ENCODE measurements around the gene DENND1A.

The DENND1A gene

DNA sequence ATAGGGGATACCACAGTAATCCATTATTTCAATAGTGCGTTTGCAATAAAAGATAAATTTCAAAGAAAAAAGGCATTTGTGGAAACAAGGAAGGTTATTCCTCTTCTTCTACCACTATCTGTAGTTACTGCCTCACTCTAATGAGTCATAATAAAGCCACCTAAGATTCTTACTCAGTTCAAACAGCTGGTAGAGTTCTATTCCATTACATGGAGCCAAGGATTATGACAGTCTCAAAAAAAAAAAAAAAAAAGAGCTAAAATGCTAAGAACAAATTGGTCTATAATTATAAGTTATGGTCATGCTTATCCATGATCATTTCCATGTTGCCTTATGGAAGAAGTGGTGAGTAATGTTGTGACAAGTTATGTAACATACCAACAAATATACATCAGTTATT, 46.3 kb downstream of the DENND1A start:
- in situ Hi-C loops (cut with HindIII; ENCODE audit: low sequenced_read_pairs) = no loop called here
- TF ChIP-seq, protein P1, sequence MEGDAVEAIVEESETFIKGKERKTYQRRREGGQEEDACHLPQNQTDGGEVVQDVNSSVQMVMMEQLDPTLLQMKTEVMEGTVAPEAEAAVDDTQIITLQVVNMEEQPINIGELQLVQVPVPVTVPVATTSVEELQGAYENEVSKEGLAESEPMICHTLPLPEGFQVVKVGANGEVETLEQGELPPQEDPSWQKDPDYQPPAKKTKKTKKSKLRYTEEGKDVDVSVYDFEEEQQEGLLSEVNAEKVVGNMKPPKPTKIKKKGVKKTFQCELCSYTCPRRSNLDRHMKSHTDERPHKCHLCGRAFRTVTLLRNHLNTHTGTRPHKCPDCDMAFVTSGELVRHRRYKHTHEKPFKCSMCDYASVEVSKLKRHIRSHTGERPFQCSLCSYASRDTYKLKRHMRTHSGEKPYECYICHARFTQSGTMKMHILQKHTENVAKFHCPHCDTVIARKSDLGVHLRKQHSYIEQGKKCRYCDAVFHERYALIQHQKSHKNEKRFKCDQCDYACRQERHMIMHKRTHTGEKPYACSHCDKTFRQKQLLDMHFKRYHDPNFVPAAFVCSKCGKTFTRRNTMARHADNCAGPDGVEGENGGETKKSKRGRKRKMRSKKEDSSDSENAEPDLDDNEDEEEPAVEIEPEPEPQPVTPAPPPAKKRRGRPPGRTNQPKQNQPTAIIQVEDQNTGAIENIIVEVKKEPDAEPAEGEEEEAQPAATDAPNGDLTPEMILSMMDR (IDR thresholded peaks at IDR 0.05; ENCODE audit: low read depth, low read length, missing control alignments) = no peak
- DNase-seq (ENCODE audit: low read depth) = no peak

DNA sequence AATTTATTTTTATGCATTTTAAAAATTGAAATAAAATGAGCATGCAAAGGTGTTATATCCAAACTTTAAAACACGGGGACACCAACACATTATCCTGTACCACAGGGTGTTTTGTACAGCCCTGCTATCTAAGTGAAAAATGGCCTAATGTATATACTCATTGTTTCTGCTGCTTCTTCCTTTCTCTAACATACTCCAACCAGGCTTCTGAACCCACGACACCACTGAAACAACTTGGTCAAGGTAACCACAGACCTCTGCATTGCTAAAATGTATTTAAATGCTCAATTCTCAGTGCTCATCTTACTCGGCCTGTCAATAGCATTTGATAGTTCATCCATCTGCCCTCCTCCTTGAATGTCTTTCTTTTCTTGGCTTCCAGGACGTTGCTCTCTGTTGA, 48.3 kb downstream of the DENND1A start:
- H3K4me3 ChIP-seq (ENCODE audit: low read depth, low read length) = no peak overlapping the region
- in situ Hi-C loops (cut with HindIII; ENCODE audit: low sequenced_read_pairs) = no loop called here
- TF ChIP-seq, protein P1 (IDR thresholded peaks at IDR 0.05; ENCODE audit: low read depth, low read length, missing control alignments) = no peak
- DNase-seq (ENCODE audit: low read depth) = no peak

More for the DNA sequence above, 46.3 kb downstream of the DENND1A start:
- no peak overlapping the region for H3K4me3 ChIP-seq (ENCODE audit: low read depth, low read length)

DNA sequence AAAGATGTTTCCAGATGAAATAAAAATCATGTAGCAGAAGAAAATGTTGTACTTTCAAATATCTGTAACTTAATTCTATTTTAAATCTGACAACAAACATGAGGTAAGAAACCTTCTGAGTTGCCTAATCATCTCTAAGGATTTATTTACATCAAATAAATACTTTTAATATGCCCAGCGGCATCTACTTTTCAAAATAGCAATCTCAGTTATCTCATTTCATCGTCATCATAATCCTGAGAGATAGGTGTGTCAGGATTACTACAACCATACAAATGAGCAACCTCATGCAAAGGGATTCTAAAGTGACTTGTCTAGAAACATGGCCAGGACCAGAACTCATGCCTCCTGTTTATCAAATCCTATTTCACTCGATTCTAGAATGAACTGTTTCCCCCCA, 49.5 kb downstream of the DENND1A start:
- TF ChIP-seq, protein P1 (IDR thresholded peaks at IDR 0.05; ENCODE audit: low read depth, low read length, missing control alignments) = no peak
- in situ Hi-C loops (cut with HindIII; ENCODE audit: low sequenced_read_pairs) = no loop called here
- no peak overlapping the region for H3K4me3 ChIP-seq (ENCODE audit: low read depth, low read length)
- DNase-seq (ENCODE audit: low read depth) = no peak

DNA sequence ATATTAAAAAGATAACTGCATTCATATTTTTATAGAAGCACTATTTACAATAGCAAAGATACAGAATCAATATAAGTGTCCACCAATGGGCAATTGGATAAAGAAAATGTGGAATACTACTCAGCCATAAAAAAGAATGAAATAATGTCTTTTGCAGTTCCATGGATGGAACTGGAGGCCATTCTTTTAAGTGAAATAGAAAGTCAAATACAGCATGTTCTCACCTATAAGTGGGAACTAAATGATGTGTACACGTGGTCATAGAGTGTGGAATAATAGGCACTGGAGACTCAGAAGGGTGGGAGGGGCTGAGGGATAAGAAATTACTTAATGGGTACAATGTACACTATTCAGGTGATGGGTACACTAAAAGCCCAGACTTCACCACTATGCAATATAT, 53.2 kb downstream of the DENND1A start:
- H3K4me3 ChIP-seq (ENCODE audit: low read depth, low read length) = no peak overlapping the region
- no peak for DNase-seq (ENCODE audit: low read depth)
- in situ Hi-C loops (cut with HindIII; ENCODE audit: low sequenced_read_pairs) = no loop called here
- TF ChIP-seq, protein P1 (IDR thresholded peaks at IDR 0.05; ENCODE audit: low read depth, low read length, missing control alignments) = no peak

DNA sequence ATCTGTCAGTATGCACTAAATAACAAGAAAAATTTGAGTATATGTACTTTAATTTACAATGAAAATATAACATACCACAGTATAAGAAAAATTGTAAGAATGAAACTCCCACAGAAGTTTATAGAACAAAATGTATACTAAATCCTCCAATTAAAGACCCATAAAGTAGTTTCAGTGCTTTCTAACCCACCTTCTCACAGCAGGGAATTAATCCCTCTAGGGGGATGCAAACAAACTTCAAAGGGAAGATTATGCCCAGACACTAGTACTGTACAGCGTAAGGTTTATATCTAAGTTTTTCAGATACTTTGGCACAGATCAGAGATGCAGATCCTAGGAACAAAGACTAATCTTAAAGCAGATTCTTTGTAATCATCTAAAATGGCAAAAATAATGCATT, 57.2 kb downstream of the DENND1A start:
- DNase-seq (ENCODE audit: low read depth) = no peak
- TF ChIP-seq, protein P1 (IDR thresholded peaks at IDR 0.05; ENCODE audit: low read depth, low read length, missing control alignments) = no peak
- in situ Hi-C loops (cut with HindIII; ENCODE audit: low sequenced_read_pairs) = no loop called here
- H3K4me3 ChIP-seq (ENCODE audit: low read depth, low read length) = no peak overlapping the region

DNA sequence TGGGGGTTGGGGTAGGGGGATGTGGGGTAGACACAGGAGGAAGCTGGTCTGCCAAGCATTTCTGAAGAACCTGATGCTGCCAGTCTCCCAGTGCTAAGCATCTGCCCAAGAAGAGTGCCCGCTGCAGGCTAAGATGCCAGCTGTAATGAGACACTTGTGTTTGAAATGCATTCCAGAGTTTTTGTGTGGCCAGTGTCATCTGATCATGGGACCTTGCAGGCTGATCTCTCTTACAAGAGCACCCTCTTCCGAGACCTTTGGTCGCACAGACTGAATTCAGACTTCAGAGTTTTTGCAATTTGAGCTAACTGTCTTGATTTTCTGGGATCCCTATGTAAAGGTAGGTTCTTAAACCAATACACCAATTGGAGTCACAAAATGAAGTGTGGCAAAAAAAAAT, 58.1 kb downstream of the DENND1A start:
- TF ChIP-seq, protein P1 (IDR thresholded peaks at IDR 0.05; ENCODE audit: low read depth, low read length, missing control alignments) = no peak
- in situ Hi-C loops (cut with HindIII; ENCODE audit: low sequenced_read_pairs) = no loop called here
- H3K4me3 ChIP-seq (ENCODE audit: low read depth, low read length) = no peak overlapping the region
- no peak for DNase-seq (ENCODE audit: low read depth)

DNA sequence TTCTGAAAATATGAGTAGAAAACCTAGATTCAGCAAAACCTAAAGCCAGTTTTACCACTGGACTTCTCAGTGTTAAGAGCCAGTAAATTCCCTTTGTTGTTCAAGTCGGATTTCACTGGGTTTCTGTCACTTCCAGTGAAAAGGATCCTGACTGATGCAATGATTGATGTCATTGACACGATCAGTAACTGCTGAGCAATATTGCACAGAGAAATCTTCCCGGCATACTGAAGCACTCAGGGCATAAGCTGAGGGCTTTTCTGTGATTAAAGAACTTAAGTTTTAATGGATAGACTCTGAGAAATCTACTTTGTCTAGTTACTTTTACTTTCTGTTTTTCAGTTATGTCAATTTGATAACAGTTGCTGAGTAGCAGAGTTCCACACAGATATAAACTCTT, 61.9 kb downstream of the DENND1A start:
- TF ChIP-seq, protein P1 (IDR thresholded peaks at IDR 0.05; ENCODE audit: low read depth, low read length, missing control alignments) = no peak
- H3K4me3 ChIP-seq (ENCODE audit: low read depth, low read length) = no peak overlapping the region
- in situ Hi-C loops (cut with HindIII; ENCODE audit: low sequenced_read_pairs) = no loop called here
- DNase-seq (ENCODE audit: low read depth) = no peak
